Inflammatory macrophage treated with lipopolysaccharide for 4 hours (primary cell): ENCODE results near the gene RNF121.

ENCODE experiments used
- DNase-seq: peaks from one replicate; pipeline ENCODE4 v3.0.0-alpha.2; 2020

The RNF121 gene

DNA sequence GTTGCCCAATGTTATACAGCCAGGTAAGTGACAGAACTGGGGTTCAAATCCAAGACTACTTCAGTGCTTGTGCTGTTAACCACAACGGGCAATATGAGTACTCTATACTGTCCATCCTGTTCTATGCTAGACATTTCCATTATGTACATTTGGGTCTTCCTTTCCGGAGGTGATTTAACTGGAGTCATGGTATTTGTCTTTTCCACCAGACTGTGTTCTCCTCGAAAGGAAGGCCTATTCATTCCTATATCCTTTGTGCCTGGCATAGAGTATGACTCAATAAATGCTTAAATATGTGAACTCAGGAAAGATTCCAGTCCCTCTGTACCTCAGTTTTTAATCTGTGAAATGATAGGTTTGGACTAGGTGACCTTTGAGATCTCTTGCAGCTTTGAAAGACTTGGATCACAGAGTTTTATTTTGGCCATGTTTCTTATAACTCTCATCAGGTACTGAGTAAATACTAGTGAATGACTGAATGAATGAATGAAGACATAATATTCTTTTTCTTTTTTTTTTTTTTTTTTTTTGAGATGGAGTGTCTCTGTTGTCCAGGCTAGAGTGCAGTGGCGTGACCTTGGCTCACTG, 6.6 kb downstream of the RNF121 start:
- DNase-seq: no peak

DNA sequence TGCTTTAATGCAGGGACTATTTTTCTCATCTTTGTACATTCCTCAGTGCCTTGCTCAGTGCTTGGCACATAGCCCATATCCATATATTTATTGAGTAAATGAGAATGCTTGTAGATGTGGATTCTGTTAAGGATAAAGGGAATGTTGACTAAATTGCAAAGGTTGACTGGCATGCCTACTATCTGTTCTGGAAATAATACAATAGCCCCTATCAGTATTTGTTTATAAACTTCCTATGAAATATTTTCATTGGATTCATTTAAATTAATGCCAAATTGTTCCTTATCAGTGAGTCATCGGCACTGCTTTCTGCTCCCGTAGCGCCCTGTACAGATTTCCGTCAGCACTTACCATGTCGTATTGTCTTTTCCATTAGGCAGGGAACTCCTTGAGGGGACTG, 8.0 kb downstream of the RNF121 start:
- no peak for DNase-seq

DNA sequence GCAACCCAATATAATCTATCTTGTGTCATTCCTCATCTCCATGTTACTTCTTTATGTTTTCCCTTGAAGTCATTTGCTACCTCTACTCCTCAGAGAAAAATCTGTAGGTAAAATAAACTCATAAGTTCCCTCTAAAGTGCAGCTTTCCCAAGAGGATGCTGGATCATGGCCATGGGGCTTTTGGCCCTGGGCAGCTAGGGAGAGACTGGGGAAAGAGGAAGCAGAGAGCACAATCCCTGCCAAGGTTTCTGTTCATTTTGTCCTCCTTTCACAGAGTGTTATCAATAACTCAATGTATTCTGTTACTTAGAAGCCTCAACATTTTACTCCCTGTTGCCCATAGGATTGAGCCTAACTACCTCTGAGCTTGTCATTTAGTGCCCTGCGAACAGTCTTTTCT, 9.0 kb downstream of the RNF121 start:
- DNase-seq: no peak

DNA sequence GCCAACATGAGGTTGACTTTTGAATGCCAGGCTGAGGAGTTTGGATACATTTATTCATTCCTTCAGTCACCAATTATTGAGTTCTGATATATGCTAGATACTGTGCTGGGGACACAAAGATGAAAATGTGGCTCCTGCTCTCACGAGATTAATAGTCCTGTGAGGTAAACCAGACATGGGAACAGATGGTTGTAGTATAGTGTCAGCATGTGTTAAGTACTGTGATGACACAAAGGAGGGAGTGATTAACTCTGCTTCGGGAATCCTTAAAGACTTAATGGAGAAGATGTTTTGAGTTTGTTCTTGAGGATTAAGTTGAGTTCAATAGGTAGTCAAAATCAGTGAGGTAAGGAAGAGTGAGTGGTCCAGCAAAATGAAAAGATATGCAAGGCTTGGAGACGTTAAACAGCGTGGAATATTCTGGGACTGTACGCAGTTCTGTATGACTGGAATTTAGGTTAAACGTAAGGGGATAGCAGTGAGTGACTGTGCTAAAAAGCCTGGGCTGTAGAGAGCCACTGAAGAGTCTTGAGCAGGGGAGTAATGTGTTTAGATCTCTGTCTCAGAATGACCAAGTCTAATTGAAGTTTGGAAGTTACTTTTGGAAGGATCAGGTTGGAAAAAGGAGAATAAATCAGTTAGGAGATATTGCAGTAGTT, 11.8 kb downstream of the RNF121 start:
- no peak for DNase-seq

DNA sequence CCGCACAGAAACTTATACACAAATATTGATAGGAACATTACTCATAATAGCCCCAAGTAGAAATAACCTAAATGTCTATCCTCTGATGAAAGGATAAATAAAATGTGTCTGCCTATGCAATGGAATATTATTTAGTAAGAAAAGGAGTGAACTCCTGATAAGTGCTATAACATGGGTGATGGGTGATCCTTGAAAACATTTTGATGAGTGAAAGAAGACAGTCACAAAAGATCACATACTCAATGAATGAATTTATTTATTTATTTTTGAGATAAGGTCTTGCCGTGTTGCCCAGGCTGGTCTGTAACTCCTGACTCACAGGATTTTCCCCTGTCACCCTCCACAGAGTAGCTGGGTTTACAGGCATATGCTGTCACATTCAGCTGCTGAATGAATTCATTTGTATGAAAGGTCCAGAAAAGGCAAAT, 17.3 kb downstream of the RNF121 start:
- DNase-seq: no peak

DNA sequence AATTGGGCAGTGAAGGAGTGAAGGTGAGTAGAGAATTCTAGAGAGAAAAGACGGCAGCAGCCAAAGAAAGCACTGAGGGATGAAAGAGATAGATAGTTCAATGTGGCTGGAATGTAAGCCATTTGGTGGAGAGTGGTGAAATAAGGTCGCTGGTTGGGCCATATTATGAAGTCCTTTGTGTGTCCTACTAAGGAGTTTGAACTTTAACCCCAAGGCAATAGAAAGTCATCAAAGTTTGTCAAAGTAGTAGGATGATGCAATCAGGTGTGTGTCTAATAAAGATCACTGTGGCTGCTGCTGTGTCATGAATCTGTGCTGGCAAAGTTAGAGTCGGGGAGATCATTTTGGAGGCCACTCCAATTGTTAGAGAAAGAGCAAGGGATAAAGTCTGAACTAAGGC, 18.7 kb downstream of the RNF121 start:
- no peak for DNase-seq

DNA sequence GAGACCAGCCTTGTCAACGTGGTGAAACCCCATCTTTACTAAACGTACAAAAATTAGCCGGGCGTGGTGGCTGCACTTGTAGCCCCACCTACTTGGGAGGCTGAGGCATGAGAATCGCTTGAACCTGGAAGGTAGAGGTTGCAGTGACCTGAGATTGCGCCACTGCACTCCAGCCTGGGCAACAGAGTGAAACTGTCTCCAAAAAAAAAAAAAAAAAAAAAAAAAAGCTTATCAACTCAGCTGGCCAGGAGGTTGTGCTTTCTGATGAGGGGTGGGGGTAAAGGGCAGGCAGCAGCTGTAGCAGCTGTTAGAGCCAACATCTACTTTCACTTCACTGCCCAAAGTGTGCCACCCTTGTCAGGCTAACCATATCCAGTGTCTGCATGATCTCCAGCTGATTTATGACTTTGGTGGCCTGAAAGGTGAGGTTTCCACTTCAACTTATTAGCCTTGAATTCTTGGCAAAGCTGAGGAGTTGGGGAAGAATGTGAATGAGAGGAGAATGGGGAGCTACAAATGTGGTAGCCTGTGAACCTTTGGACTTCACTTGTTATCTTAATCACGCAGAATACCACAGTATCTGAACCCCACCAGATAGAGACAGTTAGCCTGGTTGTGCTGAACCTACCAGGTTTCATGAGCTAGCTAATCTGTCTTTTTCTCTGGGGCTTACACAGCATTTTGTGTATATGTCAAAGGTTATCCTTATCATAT, 19.6 kb downstream of the RNF121 start:
- DNase-seq: no peak

DNA sequence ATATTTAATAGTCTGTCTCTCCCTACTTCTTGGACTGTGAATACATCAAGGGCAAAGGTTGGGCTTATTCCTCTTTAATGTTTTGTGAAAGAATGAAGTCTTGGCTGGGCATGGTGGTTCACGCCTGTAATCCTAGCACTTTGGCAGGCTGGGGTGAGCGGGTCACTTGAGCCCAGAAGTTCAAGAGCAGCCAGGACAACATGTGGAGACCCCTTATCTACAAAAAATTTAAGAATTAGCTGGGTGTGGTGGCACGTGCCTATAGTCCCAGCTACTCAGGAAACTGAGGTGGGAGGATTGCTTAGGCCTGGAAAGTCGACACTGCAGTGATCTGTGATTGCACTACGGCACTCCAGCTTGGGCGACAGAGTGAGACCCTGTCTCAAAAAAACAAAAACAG, 20.2 kb downstream of the RNF121 start:
- no peak for DNase-seq

DNA sequence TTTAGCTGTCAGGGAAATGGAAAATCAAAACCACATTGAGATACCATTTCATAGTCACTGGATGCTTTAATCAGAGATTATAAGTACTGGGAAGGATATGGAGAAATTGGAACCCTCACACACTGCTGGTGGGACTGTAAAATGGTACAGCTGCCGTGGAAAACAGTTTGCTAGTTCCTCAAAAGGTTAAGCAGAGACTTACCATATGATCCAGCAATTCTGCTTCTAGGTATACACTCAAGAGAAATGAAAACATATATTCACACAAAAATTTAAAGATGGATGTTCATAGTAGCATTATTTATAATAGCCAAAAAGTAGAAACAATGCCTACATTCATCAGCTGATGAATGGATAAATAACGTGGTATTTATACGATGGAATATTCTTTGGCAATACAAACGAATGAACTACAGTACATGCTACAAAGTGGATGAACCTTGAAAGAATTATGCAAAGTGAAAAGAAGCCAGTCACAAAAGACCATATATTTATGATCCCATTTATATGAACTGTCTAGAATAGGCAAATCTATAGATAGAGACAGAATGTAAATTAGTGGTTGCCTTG, 23.0 kb downstream of the RNF121 start:
- DNase-seq: no peak

DNA sequence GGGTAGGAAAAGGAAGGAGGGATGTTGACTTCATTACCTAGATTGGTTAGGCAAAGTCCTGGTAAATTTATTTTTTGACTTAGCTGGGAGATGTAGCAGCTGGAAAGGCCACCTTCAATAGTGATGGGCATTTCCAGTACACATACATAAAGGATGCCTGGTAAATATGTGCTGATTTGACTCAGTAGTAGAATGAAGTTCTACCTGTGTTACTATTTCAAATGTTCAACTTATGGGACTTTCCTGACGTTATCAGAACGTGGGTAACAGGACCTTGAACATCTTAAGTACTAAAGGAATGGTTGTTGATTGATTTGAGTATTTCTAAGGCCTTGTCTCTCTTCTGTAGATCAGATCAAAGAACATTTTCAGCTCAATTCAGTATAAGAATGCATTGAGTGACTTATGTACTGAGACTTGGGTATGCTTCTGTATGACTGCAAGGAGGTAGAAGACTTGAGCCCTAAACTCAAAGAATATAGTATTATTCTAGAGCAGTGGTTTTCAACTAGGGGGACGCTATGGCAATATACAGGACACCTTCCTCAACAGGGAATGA, 27.1 kb downstream of the RNF121 start:
- DNase-seq: no peak

DNA sequence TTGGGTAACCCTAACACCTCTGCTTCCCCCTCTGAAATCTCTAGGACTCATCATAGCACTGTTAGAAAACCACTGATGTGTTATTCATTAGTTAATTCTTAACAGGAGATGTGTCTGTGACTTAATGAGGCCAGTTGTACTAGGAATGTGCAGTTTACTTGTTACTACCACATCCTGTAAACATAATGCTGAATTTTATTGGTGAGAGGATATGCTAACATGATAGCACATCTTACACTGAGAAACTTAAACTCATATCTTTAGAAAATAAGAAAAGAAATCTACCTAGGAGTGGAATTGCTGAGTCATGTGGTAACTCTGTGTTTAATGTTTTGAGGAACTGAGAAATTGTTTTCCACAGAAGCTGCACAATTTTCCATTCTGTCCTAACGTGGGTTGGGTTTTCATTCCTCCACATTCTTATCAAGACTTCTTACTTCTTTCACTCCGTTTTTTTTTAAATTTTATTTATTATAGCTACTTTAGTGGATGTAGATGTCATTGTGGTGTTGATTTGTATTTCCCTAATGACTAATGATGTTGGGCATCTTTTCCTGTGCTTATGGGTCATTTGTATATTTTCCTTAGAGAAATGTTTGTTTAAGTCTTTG, 33.7 kb downstream of the RNF121 start:
- DNase-seq: peak; percentile 77

DNA sequence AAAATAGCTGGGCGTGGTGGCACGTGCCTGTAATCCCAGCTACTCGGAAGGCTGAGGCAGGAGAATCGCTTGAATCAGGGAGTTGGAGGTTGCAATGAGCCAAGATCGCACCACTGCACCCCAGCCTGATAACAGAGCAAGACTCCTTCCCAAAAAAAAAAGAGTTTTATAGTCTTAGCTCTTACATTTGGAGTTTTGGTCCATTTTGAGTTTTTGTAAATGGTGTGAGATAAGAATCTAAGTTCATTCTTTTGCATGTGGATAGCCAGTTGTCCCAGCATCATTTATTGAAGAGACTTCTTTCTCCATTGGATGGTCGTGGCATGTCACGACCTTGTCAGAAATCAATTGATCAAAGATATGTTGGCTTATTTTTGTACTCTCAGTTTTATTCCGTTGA, 34.6 kb downstream of the RNF121 start:
- DNase-seq: no peak

DNA sequence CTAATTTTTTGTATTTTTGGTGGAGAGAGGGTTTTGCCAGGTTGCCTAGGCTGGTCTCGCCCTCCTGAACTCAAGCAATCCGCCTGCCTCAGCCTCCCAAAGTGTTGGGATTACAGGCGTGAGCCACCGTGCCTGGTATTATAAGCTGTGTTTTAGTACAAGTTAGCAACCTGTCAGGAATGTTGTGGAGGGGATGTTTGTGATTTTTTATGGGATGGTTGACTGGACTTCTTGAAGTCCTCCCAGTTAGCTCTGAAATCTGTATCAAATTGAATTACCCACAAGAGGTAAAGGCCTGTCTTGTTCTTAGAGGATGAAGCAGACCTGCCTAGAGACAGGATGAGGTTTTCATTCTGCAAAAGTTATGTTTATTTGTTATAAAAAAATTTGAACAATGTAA, 35.8 kb downstream of the RNF121 start:
- DNase-seq: no peak

DNA sequence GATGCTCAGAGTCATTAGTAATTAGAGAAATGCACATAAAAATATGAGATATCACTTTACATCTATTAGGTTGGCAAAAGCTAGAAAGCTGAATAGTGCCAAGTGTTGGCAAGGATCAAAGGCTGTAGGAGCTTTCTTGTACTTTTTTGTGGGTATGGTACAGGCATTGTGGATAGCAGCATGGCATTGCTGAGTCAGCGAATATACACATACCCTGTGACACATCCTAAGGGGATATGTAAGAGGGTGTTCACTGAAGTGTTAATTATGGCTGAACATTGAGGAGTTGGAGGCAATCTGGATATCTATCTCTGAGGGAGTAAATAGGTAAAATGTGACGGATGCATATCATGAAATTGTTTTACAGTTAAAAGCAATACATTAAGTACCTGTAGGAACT, 42.8 kb downstream of the RNF121 start:
- no peak for DNase-seq

DNA sequence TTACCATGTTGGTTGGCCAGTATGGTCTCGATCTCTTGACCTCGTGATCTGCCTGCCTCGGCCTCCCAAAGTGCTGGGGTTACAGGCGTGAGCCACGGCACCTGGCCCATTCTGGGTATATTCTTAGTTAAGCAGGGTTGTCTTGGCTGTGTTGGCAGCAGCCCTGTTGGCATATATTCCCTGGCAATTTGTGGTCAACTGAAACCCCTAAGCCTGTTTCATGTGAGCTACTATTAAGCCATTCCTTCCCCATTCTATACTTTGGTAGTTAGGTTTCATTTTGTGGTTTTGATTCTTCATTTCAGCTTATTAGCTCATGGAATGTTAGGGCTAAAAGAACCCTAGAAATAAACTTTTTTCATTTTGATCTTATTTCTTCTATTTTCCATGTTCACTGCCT, 47.7 kb downstream of the RNF121 start:
- DNase-seq: peak; percentile 11

DNA sequence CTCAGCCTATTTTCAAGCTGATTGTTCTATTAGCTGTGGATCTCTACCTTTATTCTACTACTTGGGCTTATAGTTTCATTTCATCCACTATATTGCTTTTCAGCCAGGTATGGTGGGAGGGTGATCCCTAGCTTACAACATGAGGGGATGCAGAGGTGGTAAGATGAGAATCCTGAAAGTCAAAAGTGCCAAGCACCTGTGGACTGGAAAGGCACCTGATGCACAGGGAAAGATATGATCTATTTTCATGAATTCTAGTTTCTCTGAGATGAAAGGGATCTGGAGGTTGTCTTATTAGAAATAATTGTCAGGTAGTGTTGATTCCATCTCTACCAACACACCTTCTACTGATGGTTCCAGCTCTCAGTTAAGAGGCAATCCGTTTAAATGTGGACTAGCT, 48.2 kb downstream of the RNF121 start:
- no peak for DNase-seq

DNA sequence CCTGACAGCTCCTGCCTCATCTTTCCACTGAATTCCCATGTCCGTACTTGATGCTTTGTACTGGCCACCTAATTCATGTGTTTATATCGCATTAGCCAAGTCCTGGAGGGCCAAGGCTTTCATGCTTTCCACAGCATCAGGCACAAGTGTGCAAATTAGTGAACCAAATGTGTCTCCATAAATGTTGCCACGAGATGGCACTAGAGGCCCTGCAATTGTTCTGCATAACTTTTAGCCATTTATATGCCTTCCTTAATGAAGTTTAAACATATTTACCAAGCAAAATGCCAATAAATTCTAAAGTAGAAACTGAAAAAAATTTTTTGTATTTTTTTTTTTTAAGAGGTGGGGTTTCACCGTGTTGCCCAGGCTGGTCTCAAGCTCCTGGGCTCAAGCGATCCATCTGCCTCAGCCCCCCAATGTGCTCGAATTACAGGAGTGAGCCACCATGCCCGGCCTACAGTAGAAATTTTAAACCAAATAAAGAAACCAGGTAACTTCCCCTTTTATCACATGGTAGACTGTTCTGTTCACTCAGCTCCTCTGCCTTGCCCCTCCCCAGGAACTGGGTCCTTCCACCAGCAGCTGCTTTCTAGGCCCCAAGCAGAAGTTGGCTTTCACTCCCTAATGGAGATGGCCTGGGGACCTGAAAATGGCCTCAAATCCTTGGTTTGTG, 49.0 kb downstream of the RNF121 start:
- peak; percentile 75 for DNase-seq

DNA sequence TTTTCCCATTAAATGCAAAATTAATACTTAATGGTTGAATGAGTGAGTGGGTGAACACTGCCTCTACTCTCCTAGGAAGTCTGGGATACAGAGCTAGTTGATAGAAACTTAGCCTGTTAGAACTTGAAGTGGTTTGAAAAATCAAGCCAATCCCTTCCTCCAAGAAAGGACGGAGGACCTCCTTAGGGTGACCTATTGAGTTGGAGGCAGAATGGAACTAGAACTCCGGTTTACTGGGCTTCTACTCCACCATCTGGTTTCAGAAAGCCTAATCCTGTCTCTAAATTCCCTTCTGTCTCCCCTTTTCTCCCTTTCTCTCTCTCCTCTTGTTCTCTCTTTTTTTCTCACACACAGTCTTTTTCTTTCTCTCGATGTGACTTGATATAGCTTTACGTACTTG, 50.2 kb downstream of the RNF121 start:
- DNase-seq: no peak

DNA sequence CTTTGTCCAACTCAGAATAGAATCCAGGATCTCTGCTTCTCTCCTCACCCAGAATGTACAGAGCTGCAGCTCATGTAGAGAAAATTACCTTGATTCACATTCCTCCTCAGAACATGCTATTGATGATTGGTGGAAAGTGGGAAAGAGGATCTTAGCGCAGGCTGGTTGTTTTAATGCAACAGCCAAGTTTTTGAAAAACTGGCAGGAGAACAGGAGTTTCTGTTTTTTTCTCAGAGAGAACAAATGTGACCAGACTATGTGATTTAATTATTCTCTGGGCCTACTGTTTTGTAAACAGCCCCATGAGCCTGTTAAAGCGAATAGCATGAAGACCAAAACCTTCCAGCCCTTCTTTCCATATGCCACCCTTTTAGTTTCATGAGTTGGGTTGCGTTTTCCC, 50.8 kb downstream of the RNF121 start:
- no peak for DNase-seq

DNA sequence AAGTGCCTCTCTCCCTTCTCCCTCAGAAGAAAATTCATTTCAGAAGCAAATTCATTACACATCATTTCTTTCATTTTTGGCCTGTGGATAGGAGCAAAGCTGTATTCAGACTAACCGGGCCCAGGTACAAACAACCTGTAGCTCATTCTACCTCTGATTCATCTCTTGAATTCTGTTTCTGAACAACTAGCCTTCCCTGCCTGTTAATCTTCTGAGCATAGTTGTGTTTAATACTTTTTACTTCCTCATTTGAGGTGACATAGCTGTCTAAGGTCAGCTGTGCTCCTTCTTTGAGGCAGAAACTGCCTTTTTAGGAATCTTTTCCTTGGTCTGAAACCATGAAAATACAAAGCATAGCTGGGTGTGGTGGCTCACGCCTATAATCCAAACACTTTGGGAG, 57.3 kb downstream of the RNF121 start:
- DNase-seq: peak; percentile 31

DNA sequence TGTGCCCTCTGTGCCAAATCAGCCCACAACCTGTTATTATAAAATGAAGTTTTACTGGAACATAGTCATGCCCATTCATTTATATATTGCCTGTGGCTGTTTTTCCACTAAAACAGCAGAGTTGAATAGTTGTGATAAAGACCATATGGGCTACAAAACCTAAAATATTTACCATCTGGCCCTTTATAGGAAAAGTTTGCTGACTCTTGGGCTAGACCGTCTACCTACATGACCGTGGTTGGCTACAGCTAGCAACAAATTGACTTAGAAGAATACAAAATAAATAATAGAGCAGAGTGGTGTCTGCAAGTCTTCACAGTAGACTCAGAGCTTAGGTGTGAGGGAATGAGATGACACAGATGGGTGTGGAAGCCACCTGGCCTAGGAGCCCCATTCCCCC, 58.7 kb downstream of the RNF121 start:
- DNase-seq: no peak

DNA sequence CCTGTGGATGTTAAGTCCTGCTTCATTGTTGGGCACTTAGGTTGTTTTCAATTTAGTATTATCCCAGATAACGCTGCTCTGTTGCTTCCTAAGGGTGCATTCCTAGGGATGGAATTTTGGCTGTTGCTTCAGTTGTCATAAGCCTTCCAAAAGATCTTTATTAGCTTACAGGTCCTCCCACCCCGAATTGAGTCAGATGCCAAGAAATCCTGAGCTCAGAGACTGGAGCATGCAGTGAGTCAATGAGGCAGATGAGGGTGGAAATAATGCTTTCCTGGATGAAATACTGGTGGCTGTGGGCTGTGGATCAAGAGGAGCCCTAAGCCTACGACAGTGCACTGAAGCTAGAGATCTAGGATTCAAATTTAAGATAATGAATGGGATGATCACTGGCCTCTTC, 59.2 kb downstream of the RNF121 start:
- DNase-seq: no peak

DNA sequence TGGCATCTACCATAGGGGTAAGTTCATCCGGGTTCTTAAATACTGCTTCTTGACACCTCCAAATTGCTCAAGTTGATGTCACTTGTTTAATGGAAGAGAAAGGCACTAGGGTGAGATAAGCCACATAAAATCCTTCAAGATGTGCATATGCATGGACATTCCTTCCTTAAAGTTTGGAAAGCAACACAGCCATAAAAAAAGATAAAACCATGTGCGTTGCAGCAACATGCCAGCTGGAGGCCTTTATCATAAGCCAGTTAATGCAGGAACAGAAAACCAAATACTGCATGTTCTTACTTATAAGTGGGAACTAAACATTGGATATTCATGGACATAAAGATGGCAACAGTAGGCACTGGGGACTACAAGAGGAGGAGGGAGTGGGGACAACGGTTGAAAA, 61.9 kb downstream of the RNF121 start:
- no peak for DNase-seq
